ENCODE measurements around the gene IFNK. TPM values are rescaled to one million over a fixed set of nuclear protein-coding genes. Genes with fewer than 3 reads are reported as not detected.
A peak's percentile ranks its signal among the peaks of the same experiment; 100 is the strongest.

IFNK gene
- total RNA-seq (not detected), polyA plus RNA-seq (not detected)

DNA sequence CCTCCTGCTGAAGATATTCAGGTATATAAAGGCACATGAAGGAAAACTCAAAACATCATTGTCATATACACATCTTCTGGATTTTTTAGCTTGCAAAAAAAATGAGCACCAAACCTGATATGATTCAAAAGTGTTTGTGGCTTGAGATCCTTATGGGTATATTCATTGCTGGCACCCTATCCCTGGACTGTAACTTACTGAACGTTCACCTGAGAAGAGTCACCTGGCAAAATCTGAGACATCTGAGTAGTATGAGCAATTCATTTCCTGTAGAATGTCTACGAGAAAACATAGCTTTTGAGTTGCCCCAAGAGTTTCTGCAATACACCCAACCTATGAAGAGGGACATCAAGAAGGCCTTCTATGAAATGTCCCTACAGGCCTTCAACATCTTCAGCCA, at the start of gene IFNK:
Gene IFNK, plus strand, starts transcription at position 55 of the 400 bp plus-strand sequence. Its CDS starts 47 bp downstream, at position 102.
- DNase-seq, result no peak
- intact Hi-C loops (cut with DNase I), result no loop called here
- 84 to 91% methylated on average over 2 of the region's 2 CpGs for WGBS, 2 donors
- TF ChIP-seq CTCF (IDR thresholded peaks at IDR 0.05) (no peak), EP300 (IDR thresholded peaks at IDR 0.05) (no peak)
- H3K27ac ChIP-seq, result no peak within 1 kb of the TSS
- no peaks in the 10 kb centered on the region for H3K36me3 ChIP-seq
- H3K9me3 ChIP-seq, result no peaks in the 10 kb centered on the region
- no peaks in the 10 kb centered on the region for H3K27me3 ChIP-seq
- H3K4me3 ChIP-seq, result no peak within 1 kb of the TSS
- H3K4me1 ChIP-seq, result peaks cover 0 to 26% (median 15%) of the 10 kb centered on the region in 4 donors

DNA sequence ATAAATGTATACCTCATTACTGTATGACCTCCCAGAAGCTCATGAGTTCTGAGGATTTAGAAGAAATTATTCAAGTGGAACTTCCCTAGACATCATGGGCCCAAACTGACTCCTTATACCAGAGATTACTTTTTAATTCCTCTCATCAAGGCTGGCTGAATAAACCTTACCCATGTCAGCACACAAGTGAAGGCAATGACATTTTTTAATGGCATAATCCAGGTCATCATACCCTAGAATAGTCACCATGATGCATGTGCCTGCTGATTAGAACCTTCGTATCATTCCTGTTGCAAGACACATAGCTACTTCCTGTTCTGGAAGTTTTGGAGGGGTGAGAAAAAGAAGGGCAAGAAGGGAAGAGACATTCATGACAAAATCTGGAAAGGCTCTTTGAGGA, 49.8 kb upstream of the IFNK start:
- DNase-seq, result no peak
- Histone ChIP-seq H3K4me3 (no peak overlapping the region), H3K9me3 (no peaks in the 10 kb centered on the region), H3K27ac (peak overlapping the region in 3 of 4 donors; percentile 72 to 76 (median 75)), H3K36me3 (no peaks in the 10 kb centered on the region), H3K4me1 (peaks cover 0 to 48% (median 43%) of the 10 kb centered on the region in 4 donors), H3K27me3 (no peaks in the 10 kb centered on the region)
- TF ChIP-seq EP300 (IDR thresholded peaks at IDR 0.05) (no peak), CTCF (IDR thresholded peaks at IDR 0.05) (no peak), POLR2A (IDR thresholded peaks at IDR 0.05) (no peak), POLR2AphosphoS5 (IDR thresholded peaks at IDR 0.05) (no peak)
- 85 to 86% methylated on average over 1 of the region's 1 CpG for WGBS, 2 donors
- intact Hi-C loops (cut with DNase I), result no loop called here

GRCh38 chr9:27475057-27475595, 49.0 kb upstream of the IFNK start:
- intact Hi-C loops (cut with DNase I), result no loop called here
- TF ChIP-seq POLR2AphosphoS5 (IDR thresholded peaks at IDR 0.05) (no peak), CTCF (IDR thresholded peaks at IDR 0.05) (no peak), POLR2A (IDR thresholded peaks at IDR 0.05) (no peak), EP300 (IDR thresholded peaks at IDR 0.05) (no peak)
- H3K27ac ChIP-seq, result no peak overlapping the region
- no peaks in the 10 kb centered on the region for H3K27me3 ChIP-seq
- H3K4me3 ChIP-seq, result no peak overlapping the region
- 85 to 91% methylated on average over 7 of the region's 7 CpGs for WGBS, 2 donors
- DNase-seq, result no peak
- no peaks in the 10 kb centered on the region for H3K9me3 ChIP-seq
- no peaks in the 10 kb centered on the region for H3K36me3 ChIP-seq
- H3K4me1 ChIP-seq, result peaks cover 0 to 39% (median 35%) of the 10 kb centered on the region in 4 donors

GRCh38 chr9:27476870-27477515, 47.1 kb upstream of the IFNK start:
- DNase-seq, result no peak
- intact Hi-C loops (cut with DNase I), result no loop called here
- Histone ChIP-seq H3K27ac (peak overlapping the region in 1 of 4 donors; percentile 17), H3K27me3 (no peaks in the 10 kb centered on the region), H3K4me1 (peaks cover 0 to 21% (median 17%) of the 10 kb centered on the region in 4 donors), H3K36me3 (no peaks in the 10 kb centered on the region), H3K9me3 (no peaks in the 10 kb centered on the region), H3K4me3 (no peak overlapping the region)
- TF ChIP-seq EP300 (IDR thresholded peaks at IDR 0.05), result no peak
- TF ChIP-seq POLR2AphosphoS5 (IDR thresholded peaks at IDR 0.05), result no peak
- TF ChIP-seq POLR2A (IDR thresholded peaks at IDR 0.05), result no peak
- no peak for TF ChIP-seq CTCF (IDR thresholded peaks at IDR 0.05)
- WGBS, 2 donors, result 91 to 95% methylated on average over 6 of the region's 6 CpGs
